HG03521 (cell line): ENCODE measurements around the gene ZNF853.
"Not testable (repeated sequence)": the region's sequence is repeated elsewhere in the genome, so short reads cannot be mapped to it uniquely, and the experiment has no call there.

ENCODE experiments used
- ATAC-seq: cut with Tn5 transposase; IDR thresholded peaks from one replicate; pipeline ENCODE4 v1.9.1; 2021; ENCODE audit warnings: mild to moderate bottlenecking, moderate library complexity; ENCODE audit not compliant: unreplicated experiment

The ZNF853 gene

DNA sequence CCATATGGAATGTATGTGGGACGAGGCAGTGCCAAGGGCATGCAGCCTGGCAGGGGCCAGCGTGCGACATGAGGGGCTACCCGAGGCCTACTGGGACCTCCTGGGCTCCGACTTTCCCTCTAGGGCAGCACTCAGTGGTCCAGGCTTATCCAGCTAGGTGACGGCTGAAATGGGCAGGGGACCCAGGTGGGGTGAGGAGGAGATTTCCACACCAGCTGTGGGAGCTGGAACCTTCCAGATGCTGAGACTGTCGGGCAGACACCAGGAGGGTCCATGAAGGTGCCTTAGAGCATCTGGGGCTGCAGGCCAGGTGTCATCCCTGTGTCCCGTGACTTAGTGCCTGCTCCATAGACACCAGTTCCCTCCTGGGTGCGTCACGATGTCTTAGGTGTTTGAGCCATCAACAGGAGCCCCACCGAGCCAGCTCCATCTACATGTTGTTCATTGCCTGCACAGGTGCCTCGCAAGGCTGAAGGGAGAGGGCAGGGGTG, 35.2 kb downstream of the ZNF853 start:
- no peak for ATAC-seq

DNA sequence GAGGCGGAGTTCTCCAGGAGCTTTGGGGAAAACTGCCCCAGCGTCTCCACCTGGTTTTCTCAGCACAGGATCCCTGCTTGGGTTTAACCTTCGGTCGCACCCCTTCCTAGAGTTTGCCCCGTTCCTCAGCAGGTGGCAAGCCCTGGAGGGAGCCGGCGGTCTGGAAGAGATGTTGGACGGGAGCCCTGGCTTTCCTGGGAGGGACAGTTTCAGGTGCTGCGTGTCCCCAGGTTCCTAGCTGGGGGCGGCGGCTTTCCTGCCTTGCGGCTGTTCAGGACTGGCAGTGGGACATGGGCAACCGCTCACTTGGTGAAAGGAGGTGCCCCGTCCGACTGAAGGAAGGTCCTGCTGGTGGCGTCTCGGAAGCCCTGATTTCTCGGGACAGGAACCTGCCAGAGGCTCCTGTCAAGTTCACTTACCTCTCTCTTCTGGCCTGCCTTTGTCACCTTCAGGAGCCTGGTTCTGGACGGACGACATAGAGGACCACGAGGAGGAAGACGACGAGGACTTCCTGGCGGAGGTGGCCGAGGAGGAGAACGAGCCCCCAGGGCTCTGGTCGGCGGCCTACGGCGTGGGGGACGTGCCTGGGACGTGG, 36.5 kb downstream of the ZNF853 start:
- ATAC-seq: no peak

GRCh38 chr7:6652446-6653011, 37.1 kb downstream of the ZNF853 start:
- ATAC-seq: no peak

DNA sequence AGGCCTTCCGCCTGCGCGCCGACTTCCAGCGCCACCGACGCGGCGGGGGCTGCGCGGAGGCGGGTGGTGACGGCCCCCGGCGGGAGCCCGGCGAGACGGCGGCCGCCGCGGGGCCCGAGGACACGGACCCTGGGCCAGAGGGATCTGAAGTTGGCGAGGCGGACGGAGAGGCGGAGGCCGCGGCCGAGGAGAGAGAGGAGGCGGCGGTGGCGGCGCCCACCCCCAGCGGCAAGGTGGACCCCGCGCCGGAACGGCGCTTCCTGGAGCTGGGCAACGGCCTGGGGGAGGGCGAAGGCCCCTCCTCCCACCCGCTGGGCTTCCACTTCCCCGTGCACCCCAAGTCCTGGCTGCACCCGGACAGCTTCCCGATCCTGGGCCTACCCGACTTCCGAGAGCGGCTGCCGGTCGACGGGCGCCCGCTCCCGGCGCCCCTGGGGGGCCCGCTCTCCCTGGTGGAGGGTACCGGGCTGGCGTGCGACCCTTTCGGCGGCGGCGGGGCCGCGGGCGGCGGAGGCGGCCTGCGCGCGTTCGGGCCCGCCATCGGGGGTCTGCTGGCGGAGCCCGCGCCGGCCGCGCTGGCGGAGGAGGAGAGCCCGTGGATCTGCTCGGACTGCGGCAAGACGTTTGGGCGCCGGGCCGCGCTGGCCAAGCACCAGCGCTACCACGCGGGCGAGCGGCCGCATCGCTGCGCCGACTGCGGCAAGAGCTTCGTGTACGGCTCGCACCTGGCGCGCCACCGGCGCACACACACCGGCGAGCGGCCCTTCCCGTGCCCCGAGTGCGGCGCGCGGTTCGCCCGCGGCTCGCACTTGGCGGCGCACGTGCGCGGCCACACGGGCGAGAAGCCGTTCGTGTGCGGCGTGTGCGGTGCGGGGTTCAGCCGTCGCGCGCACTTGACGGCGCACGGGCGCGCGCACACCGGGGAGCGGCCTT, 37.9 kb downstream of the ZNF853 start:
- ATAC-seq: no peak

- ATAC-seq: no peak
These were observed 38.9 kb downstream of the ZNF853 start for GRCh38 chr7:6654113-6654841.

DNA sequence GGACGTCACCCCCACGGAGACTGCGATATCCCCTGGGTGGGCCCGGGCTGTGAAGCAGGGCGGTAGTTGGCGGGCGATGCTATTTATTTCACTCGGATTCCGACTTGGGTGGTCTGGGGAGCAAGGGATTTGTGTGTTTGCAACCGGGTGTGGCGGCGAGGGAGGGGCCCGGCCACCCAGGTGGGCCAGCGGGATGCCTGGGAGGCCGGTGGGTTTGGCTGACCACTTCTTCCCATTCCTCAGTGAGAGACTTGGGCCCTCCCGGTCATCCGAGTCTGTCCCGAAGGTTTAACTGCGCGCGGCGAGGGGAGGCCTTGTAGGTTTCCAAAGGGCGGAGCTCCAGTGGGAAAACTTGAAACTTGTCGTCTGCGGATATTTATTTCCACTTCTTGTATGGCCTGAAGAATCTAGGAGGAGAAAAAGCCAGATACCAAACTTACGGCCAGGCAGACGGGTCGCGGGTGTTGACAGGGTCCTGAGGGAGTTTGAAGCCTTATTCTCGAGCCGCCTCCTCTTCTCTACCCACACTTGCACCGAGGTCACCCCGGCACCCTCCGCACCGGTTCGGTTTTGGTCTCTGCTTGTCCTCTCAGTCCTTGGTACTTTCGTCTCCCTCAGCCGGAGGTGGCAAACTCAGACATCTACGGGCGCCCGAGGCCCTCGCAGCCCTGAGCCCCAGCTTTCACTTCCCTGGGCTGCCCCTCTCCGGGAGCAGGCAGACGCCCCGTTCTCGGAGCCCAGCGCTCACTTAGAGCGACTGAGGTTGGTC, 39.6 kb downstream of the ZNF853 start:
- ATAC-seq: no peak

DNA sequence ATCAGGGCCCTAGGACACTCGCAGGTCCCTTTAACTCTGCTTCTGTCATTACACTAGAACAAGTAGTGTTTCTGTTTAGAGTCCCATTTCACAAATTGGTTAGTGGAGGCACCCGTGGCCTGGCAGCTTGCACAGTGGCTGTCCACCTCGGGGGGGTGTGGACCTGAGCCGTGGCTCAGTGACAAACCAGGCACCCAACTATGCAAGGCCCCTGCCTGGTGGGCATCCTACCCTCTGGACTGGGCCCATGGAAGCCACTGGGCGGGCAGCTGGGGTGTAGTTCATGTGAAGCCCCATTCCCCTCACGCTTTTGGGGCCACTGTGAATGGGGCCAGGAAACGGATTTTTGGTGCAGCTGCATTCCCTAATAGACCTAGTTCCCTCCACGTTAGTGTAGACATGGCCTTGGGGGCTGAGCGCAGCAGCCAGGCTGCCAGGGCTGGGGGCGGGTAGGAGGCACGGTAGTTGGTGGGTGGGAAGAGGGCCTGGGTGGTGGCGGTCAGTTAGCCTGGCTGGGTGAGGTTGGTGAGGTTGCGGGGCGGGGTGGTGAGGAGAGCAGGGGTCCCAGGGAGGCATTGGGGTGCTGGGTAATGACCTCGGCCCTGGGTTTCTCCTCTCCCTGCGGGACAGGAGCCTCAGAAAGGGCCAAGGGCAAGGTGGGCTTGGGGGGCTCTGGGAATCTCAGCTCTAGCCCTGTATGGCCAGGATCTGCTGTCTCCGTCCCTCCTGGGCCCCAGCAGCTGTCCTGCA, 40.4 kb downstream of the ZNF853 start:
- ATAC-seq: no peak

DNA sequence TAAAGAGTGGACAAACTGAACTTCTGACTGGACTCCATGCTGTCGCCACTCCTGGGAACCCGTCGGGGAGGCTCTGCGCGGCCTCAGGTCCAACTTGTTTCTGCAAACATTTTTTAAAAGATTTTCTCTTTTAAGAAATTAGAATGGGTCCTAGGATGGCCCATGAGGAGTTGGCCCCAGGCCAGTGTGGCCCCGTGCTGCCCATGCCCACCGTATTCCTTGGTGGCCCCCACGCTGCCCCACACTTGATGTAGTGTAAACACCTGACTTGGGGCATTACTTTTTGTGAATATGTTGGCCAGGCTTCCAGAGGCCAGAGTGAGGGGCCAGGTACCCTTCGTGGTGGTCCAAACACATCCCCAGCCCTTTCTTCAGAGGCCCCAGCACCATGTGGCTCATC, 41.0 kb downstream of the ZNF853 start:
- no peak for ATAC-seq

- no peak for ATAC-seq
These were observed 43.4 kb downstream of the ZNF853 start for GRCh38 chr7:6658618-6659345.

DNA sequence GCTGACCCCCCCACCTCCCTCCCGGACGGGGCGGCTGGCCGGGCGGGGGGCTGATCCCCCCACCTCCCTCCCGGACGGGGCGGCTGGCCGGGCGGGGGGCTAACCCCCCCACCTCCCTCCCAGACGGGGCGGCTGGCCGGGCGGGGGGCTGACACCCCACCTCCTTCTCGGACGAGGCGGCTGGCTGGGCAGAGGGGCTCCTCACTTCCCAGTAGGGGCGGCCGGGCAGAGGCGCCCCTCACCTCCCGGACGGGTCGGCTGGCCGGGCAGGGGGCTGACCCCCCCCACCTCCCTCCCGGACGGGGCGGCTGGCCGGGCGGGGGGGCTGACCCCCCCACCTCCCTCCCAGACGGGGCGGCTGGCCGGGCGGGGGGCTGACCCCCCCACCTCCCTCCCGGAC, 55.4 kb downstream of the ZNF853 start:
- ATAC-seq: not testable (repeated sequence)
